ENCODE data around the gene ALDH3B2.
"Not testable (repeated sequence)": the region's sequence is repeated elsewhere in the genome, so short reads cannot be mapped to it uniquely, and the experiment has no call there.

DNA sequence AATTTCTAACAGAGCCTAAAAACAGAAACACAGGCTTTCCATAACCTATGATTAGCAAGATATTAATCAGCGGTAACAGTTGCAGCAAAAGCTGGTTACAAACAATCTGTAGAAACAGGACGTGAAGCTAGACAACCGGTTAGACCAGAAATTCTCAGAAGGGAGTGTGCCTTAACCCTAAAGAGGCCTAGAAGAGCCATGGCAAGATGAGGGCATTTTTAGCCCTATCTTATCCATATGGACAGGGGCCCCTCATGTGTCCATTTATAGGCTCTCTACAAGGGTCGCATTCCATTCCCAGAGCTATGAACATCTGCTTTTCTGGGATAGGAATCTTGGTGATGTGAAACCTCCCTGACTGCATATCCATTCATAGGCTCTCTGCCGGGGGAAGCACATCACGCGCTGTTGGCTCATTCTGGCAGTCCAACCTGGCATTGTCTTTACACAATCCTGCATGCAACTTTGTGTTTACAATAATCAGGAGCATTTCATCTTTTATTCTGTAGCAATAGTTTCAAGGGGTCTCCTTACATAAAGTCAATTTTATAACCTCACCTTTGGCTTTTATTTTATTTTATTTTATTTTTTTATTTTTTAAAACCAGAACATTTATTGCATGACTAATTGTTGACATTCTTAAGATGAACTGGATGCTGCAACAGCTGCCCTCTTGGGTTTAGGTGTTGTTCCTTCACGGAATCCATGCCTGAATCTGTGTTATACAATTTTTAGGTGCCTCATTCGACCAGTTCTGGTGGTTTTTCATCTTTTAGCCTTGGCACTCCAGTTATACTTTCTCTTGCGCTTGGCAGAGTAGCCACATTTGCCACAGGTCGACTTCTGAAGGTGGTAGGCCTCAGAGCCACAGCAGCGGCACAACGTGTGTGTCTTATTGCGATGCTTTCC, 8.0 kb upstream of the ALDH3B2 start:
- TF ChIP-seq, protein P1, sequence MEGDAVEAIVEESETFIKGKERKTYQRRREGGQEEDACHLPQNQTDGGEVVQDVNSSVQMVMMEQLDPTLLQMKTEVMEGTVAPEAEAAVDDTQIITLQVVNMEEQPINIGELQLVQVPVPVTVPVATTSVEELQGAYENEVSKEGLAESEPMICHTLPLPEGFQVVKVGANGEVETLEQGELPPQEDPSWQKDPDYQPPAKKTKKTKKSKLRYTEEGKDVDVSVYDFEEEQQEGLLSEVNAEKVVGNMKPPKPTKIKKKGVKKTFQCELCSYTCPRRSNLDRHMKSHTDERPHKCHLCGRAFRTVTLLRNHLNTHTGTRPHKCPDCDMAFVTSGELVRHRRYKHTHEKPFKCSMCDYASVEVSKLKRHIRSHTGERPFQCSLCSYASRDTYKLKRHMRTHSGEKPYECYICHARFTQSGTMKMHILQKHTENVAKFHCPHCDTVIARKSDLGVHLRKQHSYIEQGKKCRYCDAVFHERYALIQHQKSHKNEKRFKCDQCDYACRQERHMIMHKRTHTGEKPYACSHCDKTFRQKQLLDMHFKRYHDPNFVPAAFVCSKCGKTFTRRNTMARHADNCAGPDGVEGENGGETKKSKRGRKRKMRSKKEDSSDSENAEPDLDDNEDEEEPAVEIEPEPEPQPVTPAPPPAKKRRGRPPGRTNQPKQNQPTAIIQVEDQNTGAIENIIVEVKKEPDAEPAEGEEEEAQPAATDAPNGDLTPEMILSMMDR (IDR thresholded peaks at IDR 0.05; ENCODE audit: control extremely low read depth in 1 of 3, insufficient read depth in 1 of 3, low read depth in 1 of 3, low read length in 3 of 3) = not testable (repeated sequence)
- TF ChIP-seq HDAC2 (IDR thresholded peaks at IDR 0.05; ENCODE audit: borderline replicate concordance in 1 of 2, low read depth in 2 of 2, low read length in 2 of 2); TEAD4 (IDR thresholded peaks at IDR 0.05; ENCODE audit: low read depth, low read length); EP300 (IDR thresholded peaks at IDR 0.05; ENCODE audit: borderline replicate concordance in 1 of 2, low read depth in 2 of 2, low read length in 2 of 2); EZH2 (IDR thresholded peaks at IDR 0.05; ENCODE audit: low read depth, low read length, severe bottlenecking): not testable (repeated sequence)

Measured in H1 (cell line).